WERI-Rb-1 (cell line): ENCODE measurements around the gene MAN2C1.
A peak's percentile ranks its signal among the peaks of the same experiment; 100 is the strongest.

Experiments used
- DNase-seq: peaks from one replicate; pipeline ENCODE4 v3.0.0-alpha.2; 2020
- H3K27ac ChIP-seq: fragments of 250-450 bp; sonication (Bioruptor Pico); 2 replicates; pipeline ENCODE4 v1.5.1; 2020; ENCODE audit warnings: mild to moderate bottlenecking, moderate library complexity
- H3K27me3 ChIP-seq: fragments of 250-450 bp; sonication (Bioruptor Pico); 2 replicates; pipeline ENCODE4 v1.5.1; 2021; ENCODE audit warnings: mild to moderate bottlenecking, low read depth, moderate library complexity; ENCODE audit not compliant: insufficient read depth, severe bottlenecking
- H3K36me3 ChIP-seq: fragments of 250-450 bp; sonication (Bioruptor Pico); 2 replicates; pipeline ENCODE4 v1.5.1; 2020; ENCODE audit warnings: mild to moderate bottlenecking, moderate library complexity
- H3K4me3 ChIP-seq: 2 replicates; pipeline ENCODE4 v1.5.1; 2011; ENCODE audit warnings: low read depth, mild to moderate bottlenecking, control low read depth, low read length
- H3K9me3 ChIP-seq: fragments of 250-450 bp; sonication (Bioruptor Pico); 2 replicates; pipeline ENCODE4 v1.5.1; 2021; ENCODE audit warnings: mild to moderate bottlenecking, moderate library complexity; ENCODE audit not compliant: severe bottlenecking
- CTCF ChIP-seq: IDR thresholded peaks from 2 replicates; pipeline ENCODE4 v1.5.1; 2011; ENCODE audit warnings: low read depth, mild to moderate bottlenecking, control low read depth, inconsistent platforms, low read length

Gene MAN2C1

GRCh38 chr15:75367913-75368688 is at the start of gene MAN2C1:
Gene MAN2C1 (minus strand): TSS chr15:75368607. CDS start chr15:75368583, 24 bp downstream.
- DNase-seq: peak; percentile 99
- Histone ChIP-seq H3K27me3 (no peaks in the 10 kb centered on the region), H3K9me3 (no peaks in the 10 kb centered on the region), H3K27ac (peak within 1 kb of the TSS; percentile 90), H3K4me3 (peak within 1 kb of the TSS; percentile 83), H3K36me3 (peaks cover 36% of the 10 kb centered on the region)
- peak; percentile 92 for TF ChIP-seq CTCF

- no peak overlapping the region for H3K27ac ChIP-seq
- no peaks in the 10 kb centered on the region for H3K9me3 ChIP-seq
- no peak overlapping the region for H3K4me3 ChIP-seq
- TF ChIP-seq CTCF: no peak
- no peak for DNase-seq
- H3K27me3 ChIP-seq: no peaks in the 10 kb centered on the region
- H3K36me3 ChIP-seq: peaks cover 52% of the 10 kb centered on the region
Observed at GRCh38 chr15:75416584-75416983, 48.2 kb upstream of the MAN2C1 start.

DNA sequence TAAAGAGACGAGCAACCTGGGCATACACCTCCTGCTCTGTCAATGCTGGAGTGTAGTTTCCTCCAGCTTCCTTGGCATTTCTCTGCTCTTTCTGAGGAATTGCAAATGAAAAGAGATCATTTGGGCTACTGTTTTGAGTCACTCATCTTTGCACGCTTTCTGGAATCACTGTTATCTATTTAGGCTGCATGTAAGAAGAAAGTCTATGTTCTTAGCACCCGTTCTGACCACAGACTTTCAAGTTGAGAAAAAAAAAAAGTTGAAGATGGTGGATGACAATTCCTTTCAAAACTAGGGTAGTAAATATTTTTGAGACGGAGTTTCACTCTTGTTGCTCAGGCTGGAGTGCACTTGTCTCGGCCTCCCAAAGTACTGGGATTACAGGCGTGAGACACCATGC is 41.8 kb upstream of the MAN2C1 start:
- no peak overlapping the region for H3K4me3 ChIP-seq
- H3K27me3 ChIP-seq: no peaks in the 10 kb centered on the region
- no peaks in the 10 kb centered on the region for H3K9me3 ChIP-seq
- no peak for DNase-seq
- H3K36me3 ChIP-seq: peaks cover 82% of the 10 kb centered on the region
- no peak for TF ChIP-seq CTCF
- H3K27ac ChIP-seq: no peak overlapping the region

- Histone ChIP-seq H3K9me3 (no peaks in the 10 kb centered on the region), H3K27ac (no peak overlapping the region), H3K27me3 (no peaks in the 10 kb centered on the region), H3K36me3 (peaks cover 90% of the 10 kb centered on the region), H3K4me3 (no peak overlapping the region)
- TF ChIP-seq CTCF: no peak
- DNase-seq: no peak
Observed at GRCh38 chr15:75407083-75407482, 38.7 kb upstream of the MAN2C1 start.

DNA sequence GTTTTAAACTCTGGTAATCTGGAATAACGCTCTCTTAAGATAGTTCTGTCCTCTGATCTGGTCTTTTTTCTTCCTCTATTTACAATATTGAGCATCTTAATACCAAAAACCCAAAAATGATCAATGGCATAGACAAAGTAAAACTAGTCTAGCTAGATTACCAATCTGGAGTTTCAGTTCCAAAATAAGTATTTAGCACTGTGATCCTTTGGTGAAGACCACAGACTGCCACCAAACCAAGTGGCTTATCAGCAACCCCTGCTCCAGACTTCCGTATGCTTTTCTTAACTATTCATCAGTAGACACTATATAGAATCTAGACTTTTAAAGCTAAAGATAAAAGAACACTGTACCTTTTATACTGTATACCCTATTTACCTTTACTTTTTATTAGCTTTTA is 35.5 kb upstream of the MAN2C1 start:
- Histone ChIP-seq H3K27me3 (no peaks in the 10 kb centered on the region), H3K27ac (no peak overlapping the region), H3K4me3 (no peak overlapping the region), H3K36me3 (peaks cover 90% of the 10 kb centered on the region), H3K9me3 (no peaks in the 10 kb centered on the region)
- no peak for TF ChIP-seq CTCF
- no peak for DNase-seq

GRCh38 chr15:75397494-75397893 is 29.1 kb upstream of the MAN2C1 start:
- peaks cover 93% of the 10 kb centered on the region for H3K36me3 ChIP-seq
- DNase-seq: no peak
- H3K27me3 ChIP-seq: no peaks in the 10 kb centered on the region
- no peak overlapping the region for H3K4me3 ChIP-seq
- no peaks in the 10 kb centered on the region for H3K9me3 ChIP-seq
- no peak for TF ChIP-seq CTCF
- no peak overlapping the region for H3K27ac ChIP-seq
